RPMI8226 (cell line): ENCODE results near the gene OCA2.
"Not testable (repeated sequence)": the region's sequence is repeated elsewhere in the genome, so short reads cannot be mapped to it uniquely, and the experiment has no call there.

Source experiments
- DNase-seq: peaks from one replicate; pipeline ENCODE4 v3.0.0-alpha.2; 2015

The OCA2 gene

DNA sequence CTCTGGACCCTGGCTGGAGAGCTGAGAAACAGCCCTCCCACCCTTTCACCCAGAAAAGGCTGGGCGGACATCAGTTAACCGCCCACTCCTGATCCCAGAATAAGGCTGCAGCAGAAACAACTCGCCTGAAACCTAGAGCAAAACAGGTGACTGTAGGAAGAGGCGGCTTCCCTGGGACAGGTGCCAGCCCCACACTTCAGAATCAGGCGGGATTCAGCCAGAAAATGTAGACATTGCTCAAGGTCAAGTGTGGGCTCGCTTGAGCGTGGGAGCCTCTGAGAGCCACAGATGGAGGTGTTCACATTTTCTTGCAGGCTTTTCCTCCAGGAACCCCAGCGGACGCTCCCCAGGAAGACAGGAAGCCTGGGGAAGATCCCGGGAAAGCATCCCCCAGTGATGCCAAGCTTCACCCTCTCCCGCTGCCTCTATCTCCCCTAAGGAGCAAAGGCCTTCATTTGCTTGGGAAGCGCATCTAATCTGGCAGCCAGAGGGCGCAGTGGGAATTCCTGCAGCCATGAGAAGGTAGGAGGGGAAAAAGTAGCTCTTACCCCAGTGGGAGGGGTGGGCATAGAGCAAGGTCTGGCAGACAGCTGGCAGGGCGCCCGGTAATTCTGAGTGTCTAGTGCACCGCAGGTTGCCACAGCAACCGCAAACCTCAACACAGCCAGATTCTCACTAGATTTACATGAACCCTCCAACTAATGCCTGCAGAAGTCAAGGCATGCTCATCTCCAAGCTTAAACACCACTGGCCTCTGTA is 77.7 kb downstream of the OCA2 start:
- DNase-seq = peak; percentile 9

DNA sequence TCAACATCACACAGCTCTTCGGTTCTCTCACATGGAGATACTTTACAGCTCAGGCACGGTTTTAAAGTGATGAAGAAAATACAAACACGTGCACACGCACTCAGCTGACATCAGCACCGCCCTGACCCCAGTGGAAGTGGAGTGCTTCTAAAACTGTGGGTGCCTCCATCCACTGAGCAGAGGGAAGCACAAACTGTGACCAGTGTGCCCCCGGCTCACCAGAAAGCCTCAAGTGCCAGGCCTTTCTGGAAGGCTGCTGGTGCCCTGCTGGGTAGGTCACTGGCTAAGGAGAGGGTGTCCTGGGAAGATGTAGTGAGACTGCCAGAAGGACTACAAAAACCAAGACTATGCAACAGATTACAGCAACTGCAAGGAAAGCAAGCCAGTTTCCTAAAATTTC is 78.5 kb downstream of the OCA2 start:
- DNase-seq = no peak

DNA sequence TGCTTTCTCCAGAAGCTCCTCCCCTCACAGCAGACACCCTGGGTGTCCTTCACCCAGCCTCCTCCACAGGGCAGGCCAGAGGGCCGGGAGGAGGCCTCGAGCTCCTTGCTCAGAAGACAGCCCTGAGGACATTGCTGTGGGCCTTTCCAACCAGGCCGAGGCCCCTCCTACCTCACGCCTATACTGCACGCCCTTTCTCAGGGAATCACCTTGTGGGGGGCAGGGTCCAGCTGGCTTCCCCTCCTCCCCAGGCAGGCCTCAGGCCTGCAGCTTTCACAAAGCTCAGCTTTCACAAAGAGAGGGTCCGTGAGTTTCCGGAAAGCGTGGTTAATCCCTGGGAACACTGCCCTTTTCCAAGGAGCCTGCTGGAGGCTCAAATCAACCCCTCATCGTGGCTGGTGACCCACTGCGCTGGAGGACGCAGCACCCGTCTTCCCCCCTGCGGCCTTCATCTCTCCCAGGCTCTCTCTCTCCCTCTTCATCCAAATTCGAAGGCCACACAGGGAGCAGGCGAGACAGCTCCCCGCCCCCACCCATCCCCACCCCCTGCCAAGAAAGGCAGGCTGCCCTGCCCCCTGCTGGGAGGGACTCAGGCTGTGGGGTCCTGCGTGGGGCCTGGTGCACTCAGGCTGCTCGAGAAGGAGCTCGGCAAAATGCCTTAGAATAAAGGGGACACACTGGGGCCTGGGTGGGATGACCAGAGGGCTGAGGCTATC is 79.4 kb downstream of the OCA2 start:
- no peak for DNase-seq

DNA sequence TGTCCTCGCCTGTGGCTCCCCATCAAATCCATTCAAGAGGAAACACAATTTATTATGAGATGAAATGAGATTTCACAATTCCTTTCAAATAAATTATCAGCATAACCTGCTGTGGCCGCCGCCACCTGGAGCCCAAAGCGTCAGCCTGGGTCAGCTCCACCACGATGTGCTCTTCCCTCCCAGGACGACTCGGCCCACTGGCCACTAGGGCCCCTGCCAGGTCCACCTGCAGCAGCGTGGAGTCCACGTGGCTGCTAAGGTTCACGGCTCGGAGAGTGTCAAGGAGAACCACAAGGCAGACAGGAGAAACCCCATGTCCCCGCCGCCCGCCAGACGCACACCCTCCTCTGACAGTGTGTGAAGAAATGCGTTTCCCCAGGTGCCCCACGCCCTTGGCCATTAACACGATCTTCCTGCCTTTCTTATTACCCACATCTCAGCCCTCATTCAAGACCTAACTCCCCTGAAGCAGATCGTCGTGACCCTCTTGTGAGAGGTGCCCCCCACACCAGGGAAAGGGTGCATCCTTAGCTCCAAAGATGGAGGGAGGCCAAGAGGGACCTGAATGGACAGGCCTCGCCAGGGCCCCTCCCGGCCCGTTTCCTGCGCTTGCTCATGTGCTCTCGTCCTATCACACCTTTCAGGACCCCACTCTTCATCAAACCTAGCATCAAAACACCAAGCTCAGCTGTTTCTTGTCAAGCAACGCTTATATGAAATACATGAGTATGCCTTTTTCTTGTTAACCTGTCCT is 80.6 kb downstream of the OCA2 start:
- DNase-seq = no peak

DNA sequence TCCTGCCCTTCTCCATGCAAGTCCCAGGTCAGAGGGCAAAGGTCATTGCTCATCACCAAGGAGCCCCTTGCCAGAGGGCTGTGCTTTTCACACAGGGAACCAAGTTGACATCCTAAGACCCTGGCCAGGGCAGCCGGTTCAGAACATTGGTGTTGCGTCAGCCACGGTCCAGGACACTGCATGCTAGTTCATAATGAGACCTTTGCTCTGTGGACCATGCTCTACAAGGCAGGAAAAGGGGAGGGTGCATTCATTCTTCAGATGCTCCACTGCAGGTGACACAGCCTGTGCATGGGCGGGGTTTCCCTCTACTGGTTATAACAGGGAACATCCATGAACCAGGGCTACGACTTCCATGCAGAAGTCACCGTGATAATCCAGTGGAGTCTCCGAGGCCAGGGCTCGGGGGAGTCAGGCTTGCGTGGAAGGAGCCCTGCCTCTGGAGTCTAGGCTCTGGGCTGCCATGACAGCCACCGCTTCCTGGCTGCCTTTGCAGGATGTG is 81.6 kb downstream of the OCA2 start:
- peak; percentile 16 for DNase-seq

DNA sequence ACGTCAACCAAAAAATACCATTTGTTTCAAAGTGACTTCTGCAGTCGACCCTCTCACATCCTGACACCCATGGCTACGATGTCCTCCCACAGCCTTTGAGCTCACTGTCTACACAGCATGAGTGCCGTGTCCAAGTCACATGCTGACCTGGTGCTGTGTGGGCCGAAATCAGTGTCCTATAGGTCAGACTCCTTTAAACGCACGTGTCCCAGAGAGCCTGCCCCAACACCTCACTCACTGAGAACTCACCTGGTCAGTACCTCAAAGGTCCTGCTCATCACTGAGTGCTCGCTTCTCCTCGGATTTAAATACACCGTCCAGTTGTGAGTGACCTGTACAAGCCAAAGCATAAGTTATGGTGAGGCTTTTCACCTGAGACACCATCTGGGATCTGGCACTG is 83.3 kb downstream of the OCA2 start:
- no peak for DNase-seq

DNA sequence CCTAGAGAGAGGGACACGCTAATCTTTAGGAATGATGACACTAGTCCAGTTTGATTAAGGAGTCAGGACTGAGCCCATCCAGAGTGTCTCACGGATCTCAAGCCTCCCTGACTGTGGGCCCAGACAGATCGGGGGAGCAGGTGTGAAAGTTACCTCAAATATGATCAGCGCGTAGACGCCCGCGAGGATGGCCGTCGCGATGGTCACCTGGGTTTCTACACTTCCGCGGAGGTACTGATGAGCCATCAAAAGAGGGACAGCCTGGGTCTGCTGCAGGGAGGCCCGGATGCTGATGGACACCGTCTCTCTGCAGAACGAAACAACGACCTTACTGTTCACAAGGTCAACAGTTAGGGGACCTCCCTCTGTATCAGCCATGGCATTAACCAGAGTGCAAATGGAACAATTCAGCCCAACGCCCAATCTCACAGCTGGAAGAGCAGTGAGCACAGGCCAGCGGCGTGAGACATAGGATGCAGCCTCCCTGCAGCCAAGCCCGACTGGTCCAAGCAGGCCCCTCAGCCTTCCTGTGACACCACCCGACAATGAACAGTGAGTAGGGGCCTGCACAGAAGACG is 84.4 kb downstream of the OCA2 start:
- DNase-seq = no peak

DNA sequence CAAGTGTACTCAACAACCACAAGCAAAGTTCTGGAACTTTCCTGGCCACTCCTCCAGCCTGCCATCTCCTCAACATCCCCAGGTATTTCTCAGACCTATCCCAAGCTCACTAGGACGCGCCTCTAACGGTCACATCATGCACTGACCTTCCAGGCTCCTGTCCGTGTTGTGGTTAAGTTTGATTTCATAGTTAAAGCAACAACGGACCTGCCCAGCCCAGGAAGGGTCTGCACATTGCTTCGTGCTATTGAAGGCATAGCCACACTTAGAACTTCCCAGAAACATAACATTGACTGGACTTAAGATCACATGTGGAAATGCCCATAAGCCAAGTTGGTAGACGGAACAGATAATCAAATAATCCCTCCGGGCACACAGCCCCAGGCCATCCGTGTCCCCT is 85.1 kb downstream of the OCA2 start:
- no peak for DNase-seq

DNA sequence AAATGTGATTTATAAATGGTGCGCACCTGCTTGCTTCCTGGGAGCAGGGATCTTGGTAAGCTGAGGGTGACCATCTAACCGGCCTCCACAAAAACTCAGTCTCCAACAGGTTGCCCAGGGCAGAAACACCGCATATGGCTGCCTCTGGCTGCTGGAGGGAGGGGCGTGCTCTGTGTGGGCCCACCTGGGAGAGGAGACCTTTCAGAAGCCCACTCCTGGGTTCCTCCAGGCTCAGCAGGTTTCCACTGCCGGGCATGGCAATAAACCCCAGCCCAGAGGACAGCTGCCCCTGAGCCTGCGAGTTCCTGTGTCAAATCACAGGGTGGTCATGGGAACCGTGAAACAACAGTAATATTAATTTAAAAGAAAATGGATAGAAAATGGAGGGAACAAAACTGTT is 85.6 kb downstream of the OCA2 start:
- DNase-seq = no peak

DNA sequence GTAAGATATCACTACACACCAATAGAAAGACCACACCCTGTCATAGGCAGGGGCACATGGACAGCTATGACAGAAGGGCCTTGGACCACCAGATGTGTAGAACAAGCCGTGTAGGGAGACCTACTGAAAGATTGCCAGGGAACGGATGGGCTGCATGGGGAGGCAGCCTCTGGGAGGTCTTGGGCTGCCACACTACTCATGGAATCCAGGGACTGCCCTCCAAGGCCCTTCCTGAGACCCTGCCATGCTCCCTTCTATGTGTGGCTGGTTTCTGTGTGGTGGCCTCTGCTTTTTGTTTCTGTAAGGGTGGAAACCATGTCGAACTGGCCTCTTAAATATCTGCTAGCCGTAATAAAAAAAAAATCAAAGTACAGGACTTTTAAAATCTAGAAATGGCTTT is 86.9 kb downstream of the OCA2 start:
- no peak for DNase-seq

DNA sequence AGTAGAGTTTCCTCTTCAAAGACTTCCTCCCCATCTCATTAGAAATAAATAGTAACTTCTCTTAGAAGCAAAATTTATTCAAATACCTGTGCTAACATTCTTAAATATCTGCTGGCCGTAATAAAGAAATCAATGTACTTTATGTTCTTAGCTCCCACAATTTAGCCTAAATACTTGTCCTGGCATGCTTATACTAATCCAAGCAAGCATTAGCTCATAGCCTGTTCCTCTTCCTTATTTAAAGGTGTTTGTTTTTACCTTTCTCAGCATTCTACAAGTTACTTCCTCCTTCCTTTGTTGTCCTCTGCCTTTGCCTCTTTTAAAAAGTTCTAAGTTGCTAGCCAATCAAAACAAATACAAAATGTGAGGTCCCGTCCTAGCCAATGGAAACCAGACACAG is 90.9 kb downstream of the OCA2 start:
- not testable (repeated sequence) for DNase-seq

DNA sequence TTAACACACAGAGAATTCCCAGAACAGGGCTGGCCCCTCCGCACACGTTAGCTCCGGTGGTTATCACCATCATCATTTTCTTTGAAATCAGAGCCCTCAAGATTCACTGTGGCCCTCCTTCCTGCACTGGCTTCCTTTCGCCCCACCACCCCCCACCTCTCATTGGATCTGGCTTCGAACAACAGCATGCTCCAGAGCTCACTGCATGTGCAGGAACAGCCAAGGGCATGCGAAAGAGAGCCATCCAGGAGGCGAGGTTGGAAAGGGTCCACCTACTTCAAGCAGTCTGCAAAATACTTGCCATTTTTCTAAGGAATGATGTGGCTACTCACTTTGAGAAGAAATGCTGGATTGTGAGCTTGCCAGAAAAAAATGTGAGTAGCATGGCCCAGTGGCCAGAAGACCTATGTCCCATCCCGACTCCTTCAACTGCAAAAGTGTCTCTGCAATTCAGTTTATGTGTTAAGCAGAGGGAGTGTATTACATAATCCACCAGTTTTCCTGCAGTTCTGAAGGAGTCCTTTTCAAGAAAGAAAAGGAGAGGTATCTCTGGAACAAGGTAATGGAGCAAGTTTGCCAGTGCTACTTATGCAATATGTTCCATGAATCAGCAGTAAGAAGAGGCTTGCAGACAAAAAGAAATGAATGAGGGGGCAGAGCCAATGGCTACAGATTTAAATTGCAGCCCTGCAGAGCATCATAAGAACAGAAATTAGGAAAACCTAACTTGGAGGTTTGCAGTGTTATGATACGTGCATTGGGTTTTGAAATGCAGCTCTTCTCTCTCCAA is 92.8 kb downstream of the OCA2 start:
- DNase-seq = no peak

DNA sequence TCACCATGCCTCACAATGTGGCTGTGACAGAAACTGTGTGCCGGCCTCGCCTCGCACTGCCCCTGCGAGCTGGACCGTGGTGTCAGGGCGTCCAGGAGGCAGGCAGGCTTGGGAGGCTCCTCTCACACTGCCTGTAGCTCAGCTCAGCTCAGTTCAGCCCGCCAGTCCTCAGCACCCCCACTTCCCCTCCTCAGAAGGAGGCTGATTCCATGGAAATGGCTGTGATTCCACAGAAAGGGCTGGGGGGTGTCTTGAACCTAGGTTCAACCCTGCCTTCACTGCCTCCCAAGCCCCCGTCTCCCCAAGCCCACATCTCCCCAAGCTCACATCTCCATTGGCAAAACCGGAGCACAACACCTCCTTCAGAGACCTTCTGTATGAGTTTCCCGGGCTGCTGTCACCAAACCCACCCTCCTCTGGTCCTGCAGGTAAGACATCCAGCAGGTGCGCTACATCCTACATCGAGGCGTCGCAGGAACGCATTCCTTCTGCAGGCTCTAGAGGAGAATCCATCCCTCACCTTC is 94.0 kb downstream of the OCA2 start:
- DNase-seq = no peak

DNA sequence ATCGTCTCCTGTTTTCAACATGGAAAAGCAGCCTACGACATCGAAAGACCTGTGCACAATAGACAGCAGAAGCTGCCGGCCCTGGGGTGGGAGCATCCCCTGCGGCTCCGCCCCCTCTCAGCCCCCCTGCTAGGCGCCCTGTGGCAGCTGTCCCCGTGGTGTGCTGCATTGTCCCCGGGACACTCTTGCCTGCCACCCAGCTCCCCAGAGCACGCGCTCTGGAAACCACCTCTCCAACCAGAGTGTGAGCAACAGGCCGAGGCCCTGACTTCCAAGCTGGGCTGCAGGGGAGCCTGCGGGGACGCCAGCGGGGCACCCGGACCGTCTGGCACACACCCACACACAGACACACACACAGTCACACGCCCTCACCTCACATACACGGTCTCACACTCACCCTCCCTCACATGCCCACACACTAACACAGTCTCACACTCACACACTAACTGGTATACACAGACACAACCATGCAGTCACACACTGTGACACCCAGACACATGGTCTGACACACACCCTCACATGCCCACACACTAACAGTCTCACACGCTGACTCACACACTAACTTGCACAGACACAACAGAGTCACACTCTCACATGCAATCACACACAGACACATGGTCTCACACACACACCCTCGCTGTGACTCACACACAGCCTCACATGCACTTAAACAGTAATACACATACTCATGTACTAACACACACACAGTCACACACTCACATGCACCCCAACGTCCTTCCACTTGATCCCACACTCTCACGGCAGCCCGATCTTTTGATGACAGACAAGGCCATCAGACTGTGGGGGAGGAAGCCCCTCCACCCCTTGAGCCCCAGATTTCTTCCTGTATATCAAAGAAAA is 94.7 kb downstream of the OCA2 start:
- DNase-seq = no peak

DNA sequence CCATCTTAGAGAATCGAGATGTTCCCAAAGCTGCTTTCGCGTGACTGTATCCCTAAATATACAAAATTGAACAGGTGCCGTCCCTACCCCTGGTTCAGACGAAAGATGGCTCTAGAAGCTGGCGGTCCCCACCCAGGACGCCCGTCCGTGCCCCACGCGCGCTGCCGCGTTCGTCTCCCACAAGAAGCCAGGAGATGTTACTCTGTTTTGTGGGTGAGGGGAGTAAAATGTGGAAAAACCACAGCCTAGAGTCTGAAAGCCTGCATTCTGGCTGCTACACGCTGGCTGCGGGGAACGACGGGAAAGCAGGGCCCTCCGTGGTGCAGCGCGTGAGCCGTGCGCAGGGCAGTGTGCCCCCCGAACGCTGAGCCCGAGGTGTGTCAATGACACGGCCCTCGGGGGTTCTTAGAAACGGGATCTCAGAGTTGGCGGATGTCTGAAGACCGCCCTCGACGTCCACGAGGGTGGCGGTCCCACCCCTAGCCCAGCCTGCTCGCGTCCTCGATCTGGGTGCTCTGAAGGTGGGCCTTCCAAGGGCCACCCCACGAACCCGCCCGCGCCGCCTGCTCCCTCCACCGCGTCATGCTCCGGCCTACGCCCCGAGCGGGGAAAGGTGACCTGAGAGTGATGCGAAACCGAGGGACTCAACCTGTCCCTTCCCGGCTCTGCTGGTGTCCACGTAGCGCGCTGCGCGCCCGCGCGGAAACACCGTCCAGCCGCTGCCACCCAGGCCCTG is 95.6 kb downstream of the OCA2 start:
- DNase-seq = no peak

DNA sequence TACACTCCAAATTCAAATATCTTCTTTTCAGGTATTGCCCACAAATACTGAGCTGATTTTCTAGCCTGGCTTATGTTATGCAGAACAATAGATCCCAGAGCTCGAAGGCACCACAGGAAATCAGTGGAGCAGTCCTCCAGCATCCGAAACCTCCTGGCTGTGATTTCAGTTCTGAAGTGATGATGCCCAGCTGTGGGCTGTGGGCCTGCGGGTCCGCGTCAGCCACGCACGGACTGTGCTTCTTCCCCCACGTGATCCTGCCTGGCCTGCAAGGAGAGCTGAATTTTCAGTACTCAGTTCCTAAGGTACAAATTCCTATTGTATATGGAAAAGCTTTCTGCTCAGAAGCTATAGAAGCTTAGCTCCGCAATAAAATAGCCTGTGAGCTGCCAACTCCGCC is 96.2 kb downstream of the OCA2 start:
- DNase-seq = no peak

DNA sequence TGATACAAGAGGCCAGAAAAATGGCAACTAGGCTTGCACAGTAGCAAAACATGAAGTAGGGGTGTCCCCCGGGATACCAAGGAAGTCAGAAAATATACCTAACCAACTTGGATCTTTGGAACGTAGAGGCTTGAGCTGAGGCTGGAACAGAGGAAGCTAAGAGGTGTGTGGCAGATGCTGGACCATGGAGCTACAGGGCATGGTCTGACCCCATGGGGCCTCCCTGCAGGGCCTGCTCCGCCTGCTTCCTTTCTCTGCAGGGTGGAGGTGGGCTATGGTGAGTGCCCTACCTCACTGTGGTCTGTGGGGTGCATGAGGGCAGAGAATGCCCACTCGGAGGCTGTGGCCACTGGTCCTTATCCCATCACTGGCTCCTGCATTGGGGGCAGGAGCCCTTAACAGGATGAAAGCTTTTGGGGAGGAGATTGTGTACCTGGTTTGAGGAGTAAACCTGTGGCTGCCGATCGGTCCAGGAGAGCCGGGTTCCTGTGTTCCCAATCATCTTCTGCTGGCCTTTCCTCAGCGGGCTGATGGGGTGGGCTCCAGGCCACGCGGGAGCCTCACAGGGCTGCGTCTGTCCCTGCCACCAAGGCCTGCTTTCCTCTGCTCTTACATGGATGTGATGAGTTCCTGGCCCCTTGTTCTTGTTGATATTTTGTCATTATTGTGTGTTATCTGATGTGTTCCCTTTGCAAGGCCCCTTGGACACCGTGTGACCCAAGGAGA is 96.8 kb downstream of the OCA2 start:
- no peak for DNase-seq

DNA sequence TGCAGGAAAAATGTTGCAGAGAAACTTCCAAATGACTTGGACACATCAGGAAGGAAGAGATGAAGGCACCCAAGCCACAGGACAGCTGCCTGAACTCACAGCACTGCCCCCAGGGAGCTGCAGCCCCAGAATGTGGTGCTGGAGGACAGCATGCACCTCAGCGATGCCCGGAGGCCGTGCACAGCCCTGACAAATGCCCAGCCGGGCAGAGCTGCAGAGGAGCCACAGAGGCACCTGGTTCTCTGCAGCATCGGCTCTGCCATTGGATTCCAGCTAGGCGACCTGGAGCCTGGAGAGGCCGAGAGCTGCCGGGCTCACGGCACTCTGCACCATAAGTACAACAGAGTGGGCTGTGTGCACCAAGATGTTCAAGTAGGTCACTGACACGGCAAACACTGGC is 97.5 kb downstream of the OCA2 start:
- no peak for DNase-seq

DNA sequence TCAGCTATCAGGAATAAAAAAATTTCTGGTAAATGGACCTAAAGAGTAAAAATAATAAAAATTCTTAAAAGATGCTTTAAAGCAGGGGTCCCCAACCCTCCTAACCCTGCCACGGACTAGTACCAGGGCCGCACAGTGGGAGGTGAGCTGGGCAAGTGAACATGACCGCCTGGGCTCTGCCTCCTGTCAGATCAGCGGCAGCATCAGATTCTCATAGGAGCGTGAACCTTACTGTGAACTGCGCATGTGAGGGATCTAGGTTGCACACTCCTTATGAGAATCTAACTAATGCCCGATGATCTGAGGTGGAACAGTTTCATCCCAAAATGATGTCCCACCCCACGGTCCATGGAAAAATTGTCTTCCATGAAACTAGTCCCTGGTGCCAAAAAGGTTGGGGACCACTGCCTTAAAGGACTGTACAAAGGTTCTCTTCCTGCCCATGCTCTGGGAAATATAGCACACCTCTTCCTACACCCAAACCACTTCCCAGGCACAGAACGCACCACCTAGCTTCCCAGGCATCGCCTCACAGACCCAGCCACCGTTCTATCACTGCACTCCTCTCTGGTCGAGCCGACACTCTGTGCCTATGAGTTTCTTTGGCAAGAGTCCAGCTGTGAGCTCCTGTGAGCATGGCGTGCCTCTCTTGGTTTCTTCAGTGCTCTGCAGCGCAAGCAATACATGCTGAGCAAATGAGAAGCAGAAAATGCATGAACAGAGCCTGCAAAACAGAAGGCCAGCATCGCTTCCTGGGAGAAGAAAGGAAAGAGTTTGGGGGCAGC is 104.9 kb downstream of the OCA2 start:
- peak; percentile 34 for DNase-seq
